HG03378 (cell line): ENCODE measurements around the gene UBA6.
"Not testable (repeated sequence)": the region's sequence is repeated elsewhere in the genome, so short reads cannot be mapped to it uniquely, and the experiment has no call there.

Experiments
- ATAC-seq: cut with Tn5 transposase; IDR thresholded peaks from one replicate; pipeline ENCODE4 v1.9.1; 2021; ENCODE audit warnings: mild to moderate bottlenecking, moderate library complexity; ENCODE audit not compliant: unreplicated experiment

UBA6 gene

GRCh38 chr4:67714248-67714583 lies 13.3 kb upstream of the UBA6 start:
- peak; percentile 68 for ATAC-seq

- ATAC-seq = no peak
Observed at GRCh38 chr4:67713529-67714247, 12.7 kb upstream of the UBA6 start.

GRCh38 chr4:67712650-67713528 lies 11.9 kb upstream of the UBA6 start:
- no peak for ATAC-seq

- no peak for ATAC-seq
Observed at GRCh38 chr4:67712000-67712625, 11.2 kb upstream of the UBA6 start.

- ATAC-seq = not testable (repeated sequence)
Observed at GRCh38 chr4:67706682-67707081, 5.7 kb upstream of the UBA6 start.

GRCh38 chr4:67704843-67705242 lies 3.9 kb upstream of the UBA6 start:
- ATAC-seq = no peak

- ATAC-seq = no peak
Observed at GRCh38 chr4:67702166-67702565, 1.2 kb upstream of the UBA6 start.

GRCh38 chr4:67701517-67701850 lies 529 bp upstream of the UBA6 start:
- peak; percentile 16 for ATAC-seq

- peak; percentile 25 for ATAC-seq
Observed at GRCh38 chr4:67700116-67700737, 728 bp downstream of the UBA6 start.

- no peak for ATAC-seq
Observed at GRCh38 chr4:67699603-67700002, 1.4 kb downstream of the UBA6 start.

GRCh38 chr4:67697860-67698687 lies 2.9 kb downstream of the UBA6 start:
- no peak for ATAC-seq

- no peak for ATAC-seq
Observed at GRCh38 chr4:67696061-67696460, 4.9 kb downstream of the UBA6 start.

- no peak for ATAC-seq
Observed at GRCh38 chr4:67694662-67695061, 6.3 kb downstream of the UBA6 start.

- ATAC-seq = no peak
Observed at GRCh38 chr4:67691328-67691727, 9.6 kb downstream of the UBA6 start.

- no peak for ATAC-seq
Observed at GRCh38 chr4:67687636-67688035, 13.3 kb downstream of the UBA6 start.

- ATAC-seq = no peak
Observed at GRCh38 chr4:67685532-67685859, 15.5 kb downstream of the UBA6 start.

- ATAC-seq = no peak
Observed at GRCh38 chr4:67684839-67685531, 16.0 kb downstream of the UBA6 start.

GRCh38 chr4:67682266-67682665 lies 18.7 kb downstream of the UBA6 start:
- no peak for ATAC-seq

- ATAC-seq = no peak
Observed at GRCh38 chr4:67680581-67681222, 20.3 kb downstream of the UBA6 start.

GRCh38 chr4:67678612-67679011 lies 22.3 kb downstream of the UBA6 start:
- ATAC-seq = no peak
